Cardiac muscle cell (in vitro differentiated cells and primary cell): ENCODE measurements around the gene TNS1. TPM values are rescaled to one million over a fixed set of nuclear protein-coding genes. Genes with fewer than 3 reads are reported as not detected.

Experiments used
- DNase-seq, 2 donors: peaks; one replicate each; pipeline versions ENCODE4 v3.0.0 to v3.0.0-alpha.2; 2010 to 2017; ENCODE audit warnings: low read depth in 1 of 2, low spot score in 1 of 2
- H3K27ac ChIP-seq: fragments of 200-600 bp; sonication (generic); 2 replicates; pipeline ENCODE4 v1.5.1; 2016
- H3K27me3 ChIP-seq: fragments of 200-600 bp; sonication (generic); 2 replicates; pipeline ENCODE4 v1.6.0; 2016; ENCODE audit warnings: control low read depth
- H3K36me3 ChIP-seq: fragments of 200-600 bp; sonication (generic); 2 replicates; pipeline ENCODE4 v1.5.1; 2016; ENCODE audit warnings: control low read depth
- H3K4me1 ChIP-seq: fragments of 200-600 bp; sonication (generic); 2 replicates; pipeline ENCODE4 v1.8.1; 2017; ENCODE audit warnings: low read depth, mild to moderate bottlenecking, mixed run types
- H3K4me3 ChIP-seq: fragments of 200-600 bp; sonication (generic); 2 replicates; pipeline ENCODE4 v1.5.1; 2016; ENCODE audit warnings: mild to moderate bottlenecking
- H3K9me3 ChIP-seq: fragments of 200-600 bp; sonication (generic); 2 replicates; pipeline ENCODE4 v1.5.1; 2017; ENCODE audit warnings: low read depth, mild to moderate bottlenecking, control low read depth
- CTCF ChIP-seq: IDR thresholded peaks from 2 replicates; pipeline ENCODE4 v1.5.1; 2012; ENCODE audit warnings: low read depth, mild to moderate bottlenecking, low read length
- polyA plus RNA-seq: library from polyadenylated mRNA; unstranded; fragments of >200 nt; fragmentation: Nextera tagmentation; extraction: Ambion mirVana; gene quantifications from 2 replicates; pipeline ENCODE4 v1.2.1, GENCODE V29; 2016
- total RNA-seq: library from RNA; depleted of rRNA; stranded (reverse); fragments of >200 nt; gene quantifications from 2 replicates; pipeline ENCODE4 v1.2.3, GENCODE V29; 2016

The TNS1 gene
- total and polyA plus RNA-seq, 2 experiments from 2014 or later = 16.7 to 44.3 TPM

GRCh38 chr2:218031771-218032257 is 29.0 kb upstream of the TNS1 start:
- Histone ChIP-seq H3K36me3 (no peaks in the 10 kb centered on the region), H3K4me3 (no peak overlapping the region), H3K4me1 (peaks cover 11% of the 10 kb centered on the region), H3K27ac (no peak overlapping the region), H3K9me3 (no peaks in the 10 kb centered on the region), H3K27me3 (peaks cover 44% of the 10 kb centered on the region)
- no peak for DNase-seq
- no peak for TF ChIP-seq CTCF

GRCh38 chr2:218031261-218031660 is 28.5 kb upstream of the TNS1 start:
- H3K36me3 ChIP-seq = no peaks in the 10 kb centered on the region
- no peak overlapping the region for H3K4me3 ChIP-seq
- H3K27me3 ChIP-seq = peaks cover 39% of the 10 kb centered on the region
- no peak for TF ChIP-seq CTCF
- H3K4me1 ChIP-seq = peaks cover 11% of the 10 kb centered on the region
- H3K9me3 ChIP-seq = no peaks in the 10 kb centered on the region
- H3K27ac ChIP-seq = no peak overlapping the region
- no peak for DNase-seq

GRCh38 chr2:218030409-218031195 is 27.8 kb upstream of the TNS1 start:
- no peak for TF ChIP-seq CTCF
- H3K4me1 ChIP-seq = peaks cover 11% of the 10 kb centered on the region
- H3K9me3 ChIP-seq = no peaks in the 10 kb centered on the region
- no peaks in the 10 kb centered on the region for H3K36me3 ChIP-seq
- DNase-seq = no peak
- H3K27me3 ChIP-seq = peaks cover 32% of the 10 kb centered on the region
- H3K27ac ChIP-seq = no peak overlapping the region
- H3K4me3 ChIP-seq = no peak overlapping the region

- DNase-seq = no peak
- Histone ChIP-seq H3K36me3 (no peaks in the 10 kb centered on the region), H3K27ac (no peak overlapping the region), H3K4me3 (no peak overlapping the region), H3K27me3 (peaks cover 28% of the 10 kb centered on the region), H3K9me3 (no peaks in the 10 kb centered on the region), H3K4me1 (peaks cover 11% of the 10 kb centered on the region)
- no peak for TF ChIP-seq CTCF
These were observed 26.9 kb upstream of the TNS1 start for GRCh38 chr2:218029366-218030360.

- Histone ChIP-seq H3K36me3 (no peaks in the 10 kb centered on the region), H3K27me3 (peaks cover 19% of the 10 kb centered on the region), H3K4me3 (no peak overlapping the region), H3K4me1 (peaks cover 2% of the 10 kb centered on the region), H3K9me3 (no peaks in the 10 kb centered on the region), H3K27ac (no peak overlapping the region)
- no peak for TF ChIP-seq CTCF
- no peak for DNase-seq
These were observed 26.0 kb upstream of the TNS1 start for GRCh38 chr2:218028562-218029348.
